ENCODE results near the gene RAC3.

The RAC3 gene

DNA sequence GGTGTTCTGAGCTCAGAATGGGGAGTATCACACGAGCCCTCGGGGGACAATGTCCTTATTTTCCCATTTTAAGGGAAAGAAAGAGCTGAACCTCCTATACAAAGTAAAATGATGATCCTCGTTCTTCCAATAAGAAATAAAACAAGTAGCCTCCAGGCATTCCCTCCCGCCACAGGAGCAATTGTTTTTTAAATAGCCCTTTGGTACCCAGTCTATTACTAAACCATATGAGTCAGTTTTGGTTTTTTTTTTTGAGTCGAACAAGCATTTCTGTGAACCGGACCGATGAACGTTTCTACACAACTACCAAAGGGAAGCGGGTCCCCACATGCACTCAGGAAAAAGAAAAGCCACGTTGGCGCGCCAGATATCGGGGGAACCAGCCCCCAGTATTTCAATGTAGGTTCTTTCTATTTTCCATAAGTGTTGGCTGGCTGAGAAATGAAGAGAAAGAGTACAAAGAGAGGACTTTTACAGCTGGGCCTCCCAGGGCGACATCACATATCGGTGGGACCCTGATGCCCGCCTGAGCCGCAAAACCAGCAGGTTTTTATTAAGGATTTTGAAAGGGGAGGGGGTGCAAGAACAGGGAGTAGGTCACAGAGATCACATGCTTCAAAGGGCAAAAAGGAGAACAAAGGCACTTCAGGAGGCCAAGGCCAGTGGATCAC, 9.8 kb downstream of the RAC3 start:
- no peak for DNase-seq (ENCODE audit: low read depth in 2 of 2)

- DNase-seq (ENCODE audit: low read depth in 2 of 2): no peak
Observed at GRCh38 chr17:82042649-82043048, 11.2 kb downstream of the RAC3 start.

DNA sequence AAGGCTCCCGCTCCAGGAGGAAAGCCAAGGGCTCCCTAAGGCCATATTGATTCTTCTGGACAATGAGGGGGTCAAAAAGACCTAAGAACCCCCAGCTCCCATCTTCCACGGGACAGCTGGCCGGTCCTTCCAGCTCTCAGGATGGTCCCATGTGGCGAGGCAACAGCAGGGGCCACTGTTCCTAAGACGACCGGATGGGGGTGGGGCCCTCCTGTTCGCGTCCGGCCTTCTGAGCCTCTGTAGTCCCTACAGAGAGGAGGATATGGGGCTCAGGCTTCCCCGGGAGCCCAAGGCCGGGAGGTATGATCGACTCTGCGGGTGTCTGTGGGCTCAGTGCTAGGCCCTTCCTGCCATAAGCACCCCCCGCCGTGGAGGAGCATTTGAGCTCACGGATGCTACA, 12.0 kb downstream of the RAC3 start:
- no peak for DNase-seq (ENCODE audit: low read depth in 2 of 2)

DNA sequence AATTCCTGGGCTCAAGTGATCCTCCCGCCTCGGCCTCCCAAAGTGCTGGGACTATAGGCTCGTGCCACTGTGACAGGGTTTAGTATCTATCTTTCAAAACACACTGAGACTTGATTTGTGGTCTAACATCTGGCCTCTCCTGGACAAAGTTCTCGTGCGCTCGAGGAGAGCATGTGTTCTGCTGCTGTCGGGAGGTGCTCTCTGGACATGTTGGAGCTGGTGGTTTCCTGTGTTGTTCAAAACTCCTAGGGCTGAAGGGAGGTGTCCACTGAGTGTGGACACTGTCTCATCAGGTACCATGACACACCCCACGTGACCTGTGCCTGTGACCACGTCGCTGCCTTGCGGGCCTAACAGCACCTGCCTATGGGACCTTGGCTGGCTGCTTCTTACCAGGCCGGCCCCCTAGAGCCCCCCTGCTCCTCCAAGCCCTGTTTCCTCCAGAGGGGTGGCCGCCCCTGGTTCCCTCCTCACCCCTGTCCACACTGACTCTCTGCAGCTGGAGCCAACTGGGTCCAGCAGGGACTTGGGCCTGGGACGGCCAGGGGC, 14.5 kb downstream of the RAC3 start:
- no peak for DNase-seq (ENCODE audit: low read depth in 2 of 2)

DNA sequence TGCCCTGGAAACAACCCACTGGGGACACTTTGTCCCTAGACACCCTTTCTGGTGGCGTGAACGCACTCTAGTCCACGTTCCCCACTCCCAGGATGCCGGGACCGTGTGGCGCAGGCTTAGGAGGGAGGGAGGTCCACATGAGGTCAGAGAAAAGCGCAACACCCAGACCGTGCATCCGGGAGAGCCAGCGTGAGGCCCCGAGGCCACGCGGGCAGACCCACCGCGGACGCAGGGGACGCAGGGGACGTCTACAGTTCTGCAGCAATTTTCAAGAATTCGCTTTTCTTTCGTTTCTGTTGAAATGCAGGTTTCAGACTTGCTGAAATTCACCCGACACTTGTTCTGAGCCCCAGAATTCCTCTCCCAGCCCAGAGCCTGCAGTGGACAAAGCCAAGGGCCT, 15.4 kb downstream of the RAC3 start:
- no peak for DNase-seq (ENCODE audit: low read depth in 2 of 2)

DNA sequence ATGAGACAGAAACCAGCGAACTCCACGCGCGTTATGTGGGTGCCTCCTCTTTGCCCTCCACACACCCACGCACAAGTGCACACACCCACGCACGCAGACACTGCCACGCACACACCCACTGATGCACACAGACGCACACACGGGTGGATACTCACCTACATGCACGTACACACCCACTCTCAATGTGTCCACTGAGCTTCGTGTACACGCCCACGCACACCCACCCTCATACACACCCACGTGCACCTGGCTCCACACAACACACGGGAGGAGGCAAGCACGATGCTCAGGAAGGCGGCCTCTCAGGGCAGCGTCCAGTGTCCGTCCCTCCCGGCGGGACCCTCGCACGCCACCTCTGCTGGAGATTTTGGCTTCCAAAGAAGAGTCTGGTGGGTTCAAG, 15.9 kb downstream of the RAC3 start:
- DNase-seq (ENCODE audit: low read depth in 2 of 2): no peak

DNA sequence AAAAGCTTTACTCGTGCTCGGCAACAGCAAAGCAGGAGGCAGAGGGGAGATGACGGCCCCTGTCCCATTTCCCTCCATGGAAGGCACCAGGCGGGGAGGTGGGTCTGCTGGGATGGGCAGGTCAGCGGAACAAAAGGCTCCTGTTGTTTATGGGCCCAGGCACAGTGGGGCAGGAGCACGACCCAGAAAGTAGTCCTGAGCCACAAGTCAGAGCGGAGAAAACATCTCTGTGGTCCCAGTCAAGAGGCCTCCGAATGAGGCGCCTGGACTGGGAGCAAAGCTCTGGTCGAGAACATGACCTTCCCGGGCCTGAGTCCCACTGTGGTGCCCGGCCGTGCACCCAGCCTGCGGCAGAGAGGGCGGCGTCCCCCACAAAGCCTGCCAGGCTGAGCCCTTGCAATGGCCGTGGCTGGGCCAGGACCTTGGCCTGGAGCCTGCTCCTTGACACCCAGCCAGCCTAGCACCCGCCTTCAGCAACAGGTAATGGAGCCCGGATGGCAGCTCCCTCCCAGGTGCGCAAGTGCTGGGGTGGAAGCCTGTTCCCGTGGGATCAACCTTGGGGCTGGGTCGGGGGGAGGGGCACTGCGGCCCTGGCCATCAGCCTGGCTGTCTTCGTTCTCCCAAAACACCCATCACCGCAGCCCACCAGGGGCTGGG, 16.6 kb downstream of the RAC3 start:
- no peak for DNase-seq (ENCODE audit: low read depth in 2 of 2)

- DNase-seq (ENCODE audit: low read depth in 2 of 2): no peak
Observed at GRCh38 chr17:82048571-82048971, 17.1 kb downstream of the RAC3 start.

GRCh38 chr17:82049106-82049505, 17.6 kb downstream of the RAC3 start:
- DNase-seq (ENCODE audit: low read depth in 2 of 2): no peak

DNA sequence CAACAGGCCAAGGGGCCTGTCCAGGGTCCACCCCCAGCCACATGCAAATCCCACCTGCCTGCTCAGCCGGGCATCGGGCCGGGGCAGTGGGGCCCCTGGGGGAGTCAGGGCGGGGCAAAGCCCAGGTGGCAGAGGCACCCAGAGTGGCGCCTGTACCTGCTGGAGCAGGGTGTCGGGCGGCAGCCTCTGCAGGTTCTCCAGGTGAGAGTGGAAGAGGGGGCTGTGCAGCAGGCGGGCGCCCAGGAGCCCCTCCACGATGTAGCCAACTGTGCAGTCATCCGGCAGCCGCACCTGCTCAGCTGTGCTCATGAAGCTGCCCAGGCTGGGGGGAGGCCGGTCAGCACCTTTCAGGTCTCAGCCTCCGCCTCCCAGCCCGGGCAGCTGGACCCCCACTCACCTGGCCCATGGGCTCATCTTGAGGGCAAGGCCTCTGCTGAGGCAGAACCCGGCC, 18.1 kb downstream of the RAC3 start:
- DNase-seq (ENCODE audit: low read depth in 2 of 2): no peak

GRCh38 chr17:82050152-82050760, 18.8 kb downstream of the RAC3 start:
- no peak for DNase-seq (ENCODE audit: low read depth in 2 of 2)

- DNase-seq (ENCODE audit: low read depth in 2 of 2): no peak
Observed at GRCh38 chr17:82050761-82051641, 19.5 kb downstream of the RAC3 start.

- peak; percentile 62 to 70 for DNase-seq (ENCODE audit: low read depth in 2 of 2)
Observed at GRCh38 chr17:82051776-82052637, 20.5 kb downstream of the RAC3 start, which contains the start of the genes GPS1 and RFNG. TSS of gene GPS1 (plus strand) at chr17:82051898. CDS start at chr17:82051932, 34 bp downstream. TSS of gene RFNG (minus strand) at chr17:82051811. CDS start at chr17:82051766, 45 bp downstream.

DNA sequence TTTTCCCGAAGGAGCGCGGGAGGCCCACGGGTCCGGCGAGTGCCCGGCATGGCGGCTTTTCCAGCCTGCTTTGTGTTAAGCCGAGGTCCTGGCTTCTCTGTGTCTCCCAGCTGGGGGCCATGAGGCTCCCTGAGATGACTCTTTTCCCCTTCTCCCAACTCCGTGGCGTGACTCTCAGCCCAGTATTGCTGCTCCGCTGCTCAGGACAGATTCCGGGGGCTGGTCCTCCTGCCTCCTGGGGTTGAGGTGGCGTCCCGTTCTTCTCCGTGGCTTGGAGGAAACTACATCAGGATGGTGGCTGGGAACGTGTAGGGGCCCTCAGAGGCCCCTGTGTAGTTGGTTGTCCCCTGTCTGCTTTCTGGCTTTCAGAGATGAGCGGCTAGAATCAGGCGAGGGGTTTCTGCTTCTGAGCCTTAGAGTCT, 21.2 kb downstream of the RAC3 start:
- DNase-seq (ENCODE audit: low read depth in 2 of 2): no peak

DNA sequence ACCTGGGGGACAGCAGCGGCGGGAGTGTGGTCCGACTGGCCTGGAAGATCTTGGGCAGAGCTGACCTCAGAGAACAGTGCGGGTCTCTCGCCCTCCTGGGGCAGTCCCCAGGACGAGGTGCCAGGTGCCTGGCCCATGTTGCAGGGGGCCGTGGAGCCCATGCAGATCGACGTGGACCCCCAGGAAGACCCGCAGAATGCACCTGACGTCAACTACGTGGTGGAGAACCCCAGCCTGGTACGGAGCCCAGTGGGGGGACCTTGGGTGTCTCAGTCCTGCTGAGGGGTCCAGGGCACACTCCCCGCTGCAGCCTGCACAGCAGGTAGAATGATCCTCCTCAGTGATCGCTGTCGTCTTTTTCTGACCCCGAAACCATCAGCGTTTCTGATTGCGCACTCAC, 21.7 kb downstream of the RAC3 start:
- no peak for DNase-seq (ENCODE audit: low read depth in 2 of 2)

DNA sequence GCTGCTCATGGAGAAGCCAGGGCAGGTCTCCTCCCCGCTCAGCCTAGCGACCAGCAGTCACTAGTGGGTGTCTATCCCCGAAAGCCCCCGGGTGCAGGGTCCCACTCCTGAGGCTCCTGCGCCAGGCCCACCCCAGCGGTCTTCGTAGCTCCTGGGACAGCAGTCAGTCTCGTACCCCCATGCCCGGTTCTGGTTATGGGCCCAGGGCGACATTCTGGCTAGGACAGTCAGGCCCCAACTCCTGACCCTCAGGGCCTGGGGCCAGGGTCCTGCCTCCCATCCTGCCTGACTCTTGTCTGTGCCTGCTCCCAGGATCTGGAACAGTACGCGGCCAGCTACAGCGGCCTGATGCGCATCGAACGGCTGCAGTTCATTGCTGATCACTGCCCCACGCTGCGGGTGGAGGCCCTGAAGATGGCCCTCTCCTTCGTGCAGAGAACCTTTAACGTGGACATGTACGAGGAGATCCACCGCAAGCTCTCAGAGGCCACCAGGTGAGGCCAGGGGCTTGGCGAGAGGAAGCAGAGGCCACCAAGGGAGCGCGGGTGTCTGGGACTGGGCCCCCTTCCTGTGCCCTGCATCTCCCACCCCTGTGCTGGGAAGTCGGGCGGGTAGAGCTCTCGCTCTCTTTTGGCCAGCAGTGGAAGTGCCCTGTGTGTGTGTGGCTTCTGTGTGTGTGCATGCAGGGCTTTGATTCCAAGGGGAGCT, 22.2 kb downstream of the RAC3 start:
- no peak for DNase-seq (ENCODE audit: low read depth in 2 of 2)

- no peak for DNase-seq (ENCODE audit: low read depth in 2 of 2)
Observed at GRCh38 chr17:82054351-82055022, 23.0 kb downstream of the RAC3 start.

GRCh38 chr17:82055023-82055964, 23.8 kb downstream of the RAC3 start:
- DNase-seq (ENCODE audit: low read depth in 2 of 2): no peak
